GM18909 (cell line): ENCODE measurements around the gene RFNG.

Experiments used
- ATAC-seq: cut with Tn5 transposase; IDR thresholded peaks from one replicate; pipeline ENCODE4 v1.9.1; 2021; ENCODE audit warnings: mild to moderate bottlenecking; ENCODE audit not compliant: unreplicated experiment, poor library complexity

The RFNG gene

GRCh38 chr17:82018152-82018988, 33.2 kb downstream of the RFNG start:
- ATAC-seq = no peak

- no peak for ATAC-seq
Measured at GRCh38 chr17:82017612-82018151, 33.9 kb downstream of the RFNG start.

DNA sequence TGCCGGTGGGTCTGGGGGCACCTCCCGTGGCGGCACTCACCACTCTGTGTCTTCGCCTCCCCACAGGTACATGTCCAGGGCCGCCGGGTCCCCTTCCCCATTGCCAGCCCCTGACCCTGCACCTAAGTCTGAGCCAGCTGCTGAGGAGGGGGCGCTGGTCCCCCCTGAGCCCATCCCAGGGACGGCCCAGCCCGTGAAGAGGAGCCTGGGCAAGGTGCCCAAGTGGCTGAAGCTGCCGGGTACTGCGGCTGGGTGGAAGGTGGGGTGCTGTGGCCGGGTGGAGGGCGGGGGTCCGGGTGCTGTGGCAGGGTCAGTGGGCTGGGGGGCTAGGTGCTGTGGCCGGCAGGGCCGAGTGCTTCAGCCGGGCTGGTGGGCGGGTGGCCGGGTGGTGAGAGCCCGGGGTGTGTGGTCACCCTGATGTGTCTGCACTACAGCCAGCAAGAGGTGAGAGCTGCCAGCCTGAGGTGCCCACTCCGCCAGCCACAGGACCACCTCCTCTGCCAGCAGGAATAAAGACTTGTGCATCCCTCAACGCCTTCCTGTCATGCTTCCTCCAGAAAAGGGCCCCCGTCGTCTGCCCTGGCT, 34.6 kb downstream of the RFNG start:
- no peak for ATAC-seq

- ATAC-seq = no peak
Measured at GRCh38 chr17:82016061-82016874, 35.3 kb downstream of the RFNG start.

- no peak for ATAC-seq
Measured at GRCh38 chr17:82015311-82015971, 36.2 kb downstream of the RFNG start.

DNA sequence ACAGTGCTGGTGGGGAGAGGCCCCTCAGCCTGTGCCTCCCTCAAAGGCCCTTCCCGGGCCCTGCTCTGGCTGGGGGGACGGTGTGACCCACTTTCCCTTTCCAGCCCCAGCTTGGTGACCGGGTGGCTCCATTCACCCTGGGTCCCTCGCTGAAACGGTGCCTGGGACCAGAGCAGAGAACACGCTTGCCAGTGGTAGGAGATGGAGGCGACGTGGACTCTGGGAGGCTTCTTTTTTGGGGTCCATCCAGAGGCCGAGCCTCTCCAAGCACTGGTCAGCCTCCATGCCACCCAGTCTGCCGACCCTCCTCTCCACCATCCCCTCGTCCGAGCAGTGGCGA, 36.7 kb downstream of the RFNG start:
- no peak for ATAC-seq

GRCh38 chr17:82014432-82014831, 37.2 kb downstream of the RFNG start:
- ATAC-seq = no peak

DNA sequence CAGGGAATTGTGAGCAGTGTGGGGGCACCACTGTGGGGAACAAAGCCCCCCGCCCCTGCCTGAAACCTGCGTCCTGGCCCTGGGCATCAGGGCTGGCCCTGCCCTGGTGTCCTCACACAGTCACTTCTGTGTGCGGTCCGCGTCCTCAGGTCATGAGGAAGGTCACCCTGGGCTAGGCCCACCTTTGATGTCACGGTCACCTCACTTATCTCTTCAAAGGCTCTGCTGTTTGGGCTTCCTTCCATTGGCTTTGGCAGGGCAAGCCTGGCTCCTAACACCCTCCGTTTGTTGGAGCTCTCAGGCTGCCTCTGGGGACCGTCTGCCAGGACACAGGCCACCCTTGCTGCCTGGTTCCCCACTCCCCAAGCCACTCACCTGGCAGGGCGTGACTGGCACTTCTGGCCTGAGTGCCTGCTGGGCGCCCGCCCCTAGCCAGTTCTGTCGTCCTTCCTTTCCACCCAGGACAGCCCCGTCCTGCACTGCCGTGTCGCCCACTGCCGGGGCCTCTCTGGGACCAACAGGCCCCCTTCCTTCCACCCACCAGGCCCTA, 37.8 kb downstream of the RFNG start:
- ATAC-seq = no peak

GRCh38 chr17:82013341-82013740, 38.3 kb downstream of the RFNG start:
- ATAC-seq = no peak

DNA sequence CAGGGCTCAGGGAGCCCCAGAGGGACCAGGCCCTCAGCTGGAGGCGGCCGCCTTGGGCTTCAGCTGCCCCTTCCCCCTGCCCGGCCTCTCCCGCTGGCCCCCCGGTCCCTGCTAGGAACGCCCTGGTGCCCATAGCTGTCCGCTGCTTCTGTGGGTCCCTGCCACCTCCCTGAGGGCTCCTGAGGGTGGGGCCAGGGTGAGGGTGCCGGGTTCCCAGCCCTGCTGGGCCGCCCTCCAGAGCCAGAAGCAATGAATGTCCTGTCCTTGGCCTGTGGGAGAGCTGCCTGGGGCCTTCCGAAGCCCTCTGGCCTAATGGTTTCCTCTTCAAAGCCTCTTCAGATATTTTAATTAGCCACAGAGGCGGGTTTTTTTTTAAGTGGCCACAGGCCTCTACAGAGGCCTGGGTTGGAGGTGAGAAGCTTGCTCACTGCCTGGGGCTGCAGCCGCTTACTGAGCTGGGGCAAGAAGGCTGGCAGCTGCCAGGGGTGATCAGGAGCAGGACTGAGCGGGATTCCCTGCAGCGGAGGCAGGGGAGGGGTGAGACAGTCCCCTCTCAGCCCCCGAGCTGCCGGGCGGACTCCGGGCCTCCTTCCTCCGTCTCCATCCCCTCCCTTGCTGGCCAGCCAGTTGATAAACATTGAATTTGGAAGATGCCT, 38.8 kb downstream of the RFNG start:
- ATAC-seq = no peak

GRCh38 chr17:82012261-82012639, 39.4 kb downstream of the RFNG start:
- ATAC-seq = no peak

- ATAC-seq = no peak
Measured at GRCh38 chr17:82011617-82012187, 39.9 kb downstream of the RFNG start.

DNA sequence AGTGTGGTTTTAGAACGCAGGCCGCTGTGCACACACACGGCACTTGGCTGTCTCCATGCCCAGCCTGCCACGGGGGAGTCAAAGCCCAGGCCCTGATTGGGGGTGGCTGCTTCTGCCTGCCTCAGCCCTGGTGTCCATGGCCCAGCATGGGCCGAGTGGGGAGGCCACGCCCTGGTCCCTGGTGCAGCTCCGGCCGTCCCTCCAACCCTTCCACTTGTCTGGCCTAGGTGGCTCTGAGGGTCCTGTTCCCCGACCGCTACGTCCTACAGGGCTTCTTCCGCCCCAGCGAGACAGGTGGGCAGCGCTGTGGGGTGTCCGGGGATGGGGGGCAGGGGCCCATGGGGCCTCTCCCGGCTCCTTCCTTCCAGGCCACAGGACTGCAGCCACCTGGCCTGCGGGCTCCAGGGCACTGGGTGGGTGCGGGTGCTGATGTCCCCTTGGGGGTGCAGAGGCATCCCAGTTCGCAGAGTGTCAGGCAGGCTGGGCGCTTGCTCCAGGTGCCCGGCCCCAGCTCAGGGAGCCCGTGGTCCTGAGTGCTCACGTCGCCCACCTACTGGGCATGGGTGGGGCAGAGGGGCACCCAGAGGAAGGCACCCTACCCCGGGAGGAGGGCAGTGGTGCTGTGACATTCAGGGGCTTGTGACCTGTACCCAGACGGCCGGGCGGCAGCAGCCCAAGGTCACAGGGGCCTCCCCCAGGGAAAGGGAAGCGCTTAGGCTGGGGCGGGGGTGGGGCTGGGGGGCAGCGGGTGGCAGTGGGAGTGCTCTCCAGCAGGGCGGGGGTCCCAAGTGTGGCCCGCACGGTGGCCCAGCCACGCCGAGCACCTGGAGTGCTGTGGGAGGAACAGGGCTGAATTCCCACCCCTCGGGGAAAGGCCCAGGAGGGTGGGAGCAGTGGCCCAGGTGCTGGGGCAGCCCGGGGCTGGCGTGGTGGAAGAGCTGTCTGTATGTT, 40.8 kb downstream of the RFNG start:
- no peak for ATAC-seq

- no peak for ATAC-seq
Measured at GRCh38 chr17:82009413-82009812, 42.2 kb downstream of the RFNG start.

GRCh38 chr17:82008941-82009405, 42.6 kb downstream of the RFNG start:
- no peak for ATAC-seq

- no peak for ATAC-seq
Measured at GRCh38 chr17:82008258-82008940, 43.2 kb downstream of the RFNG start.

DNA sequence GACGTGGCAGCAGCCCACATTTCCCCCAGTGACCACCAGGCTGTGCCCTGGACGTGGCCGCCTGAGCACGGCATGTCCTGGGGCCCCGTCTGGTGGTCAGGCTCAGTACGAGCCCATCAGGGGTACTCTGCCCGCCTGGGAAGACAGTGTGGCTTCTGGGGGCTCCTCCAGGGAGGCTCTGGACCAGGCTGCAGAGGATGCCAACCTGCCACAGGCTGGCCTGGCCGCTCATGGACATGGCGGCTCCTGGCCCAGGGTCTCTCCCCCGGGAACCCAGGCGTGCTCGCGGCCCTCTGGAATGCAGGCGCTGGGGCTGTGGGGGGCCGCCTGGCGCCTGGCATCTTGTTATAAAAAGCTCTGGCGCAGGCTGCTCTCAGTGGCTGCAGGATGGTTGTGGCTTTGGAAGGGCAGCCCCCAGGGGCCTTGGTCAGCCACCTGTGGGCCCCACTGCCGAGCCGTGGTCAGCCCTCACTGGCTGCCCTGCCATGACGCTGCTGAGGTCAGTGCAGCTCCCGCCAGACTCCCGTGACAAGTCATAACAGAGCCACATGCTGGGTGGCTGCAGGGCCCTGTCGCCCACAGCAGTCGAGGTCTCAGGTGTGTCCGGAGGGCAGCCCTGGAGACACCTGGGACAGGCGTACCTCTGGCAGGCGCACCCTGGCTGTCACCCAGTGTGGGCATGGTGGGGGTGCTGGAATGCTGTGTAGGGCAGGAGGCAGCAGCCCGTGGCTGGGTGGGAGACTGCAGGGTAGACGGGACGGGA, 43.9 kb downstream of the RFNG start:
- no peak for ATAC-seq
